Esophagus muscularis mucosa (tissue), 4 donors: ENCODE results near the gene POU3F1. TPM values are rescaled to one million over a fixed set of nuclear protein-coding genes. Genes with fewer than 3 reads are reported as not detected.

Experiments used
- DNase-seq: peaks from one replicate; pipeline ENCODE4 v3.0.0-alpha.2; 2017; ENCODE audit errors: extremely low spot score
- H3K27ac ChIP-seq, 4 donors: fragments of 200-600 bp; sonication (generic); replicated peaks in 1 of 4; 1 replicate in 3 of 4; 2 replicates in 1 of 4; pipeline ENCODE4 v1.5.1; 2016 to 2019; ENCODE audit warnings: mild to moderate bottlenecking in 1 of 4
- H3K27me3 ChIP-seq, 4 donors: fragments of 200-600 bp; sonication (generic); one replicate each; pipeline versions ENCODE4 v1.5.1 to v1.6.0; 2016 to 2019
- H3K36me3 ChIP-seq, 4 donors: fragments of 200-600 bp; sonication (generic); one replicate each; pipeline ENCODE4 v1.5.1; 2016 to 2019
- H3K4me1 ChIP-seq, 4 donors: fragments of 200-600 bp; sonication (generic); one replicate each; pipeline ENCODE4 v1.5.1; 2016 to 2019
- H3K4me3 ChIP-seq, 4 donors: fragments of 200-600 bp; sonication (generic); 1 replicate in 2 of 4; 2 replicates in 2 of 4; pipeline ENCODE4 v1.5.1; 2016 to 2019; ENCODE audit warnings: mild to moderate bottlenecking in 4 of 4, moderate library complexity in 1 of 4
- H3K9me3 ChIP-seq, 4 donors: fragments of 200-600 bp; sonication (generic); 1 replicate in 3 of 4; 2 replicates in 1 of 4; pipeline ENCODE4 v1.5.1; 2016 to 2019
- CTCF ChIP-seq, 3 experiments: fragments of 200-600 bp in 2 of 3; fragments of 450-650 bp in 1 of 3; sonication (generic) in 2 of 3; IDR thresholded peaks; one replicate each; pipeline ENCODE4 v1.5.1; 2017 to 2019; ENCODE audit warnings: antibody characterized with exemption in 3 of 3, mild to moderate bottlenecking in 2 of 3, moderate library complexity in 1 of 3
- EP300 ChIP-seq: sonication (generic); formaldehyde crosslinking; IDR thresholded peaks from one replicate; pipeline ENCODE4 v1.6.1; 2017; ENCODE audit warnings: antibody characterized with exemption
- POLR2A ChIP-seq: fragments of 450-650 bp; IDR thresholded peaks from one replicate; pipeline ENCODE4 v1.6.1; 2017; ENCODE audit warnings: antibody characterized with exemption, moderate library complexity, mild to moderate bottlenecking, low read depth
- POLR2AphosphoS5 ChIP-seq, 2 donors: sonication (generic); formaldehyde crosslinking; IDR thresholded peaks; one replicate each; pipeline ENCODE4 v1.6.1; 2017; ENCODE audit warnings: antibody characterized with exemption in 2 of 2
- WGBS: methylation state at CpG from one replicate; pipeline ENCODE4 v1.1.5; 2018; 5-methylcytosine and 5-hydroxymethylcytosine counted together
- intact Hi-C: fragments of 100-400 bp; cut with DNase I; formaldehyde crosslinking; loops from one replicate; pipeline ENCODE4 v1.15.1; 2023
- total RNA-seq, 4 donors: library from RNA; depleted of rRNA; stranded (reverse); fragments of >200 nt; gene quantifications; one replicate each; pipeline versions ENCODE4 v1.1.0 to v1.2.1, GENCODE V29; 2016

POU3F1 gene
- total RNA-seq, 4 donors from 2014 or later = 0.29 to 1.3 (median 0.33) TPM; not detected in 1

GRCh38 chr1:38092256-38092655 is 45.7 kb upstream of the POU3F1 start:
- intact Hi-C loops = no loop called here
- no peak for TF ChIP-seq CTCF (IDR thresholded peaks at IDR 0.05)
- DNase-seq = no peak
- Histone ChIP-seq H3K4me1 (no peaks in the 10 kb centered on the region), H3K27ac (no peak overlapping the region), H3K9me3 (no peaks in the 10 kb centered on the region), H3K36me3 (no peaks in the 10 kb centered on the region), H3K27me3 (peaks cover 0 to 76% (median 4%) of the 10 kb centered on the region in 4 donors), H3K4me3 (no peak overlapping the region)
- 25% methylated on average over 3 of the region's 4 CpGs for WGBS

- Histone ChIP-seq H3K36me3 (no peaks in the 10 kb centered on the region), H3K9me3 (no peaks in the 10 kb centered on the region), H3K4me1 (no peaks in the 10 kb centered on the region), H3K27me3 (peaks cover 0 to 85% (median 4%) of the 10 kb centered on the region in 4 donors), H3K4me3 (no peak overlapping the region), H3K27ac (no peak overlapping the region)
- TF ChIP-seq EP300 (no peak), POLR2A (no peak), POLR2AphosphoS5 (IDR thresholded peaks at IDR 0.05) (no peak), CTCF (IDR thresholded peaks at IDR 0.05) (no peak)
- WGBS = 83% methylated on average over 3 of the region's 3 CpGs
- intact Hi-C loops = no loop called here
- no peak for DNase-seq
Observed at GRCh38 chr1:38090796-38091195, 44.2 kb upstream of the POU3F1 start.

GRCh38 chr1:38089712-38090360 is 43.2 kb upstream of the POU3F1 start:
- no peak overlapping the region for H3K4me3 ChIP-seq
- TF ChIP-seq EP300 (no peak), CTCF (IDR thresholded peaks at IDR 0.05) (no peak), POLR2AphosphoS5 (IDR thresholded peaks at IDR 0.05) (no peak), POLR2A (no peak)
- intact Hi-C loops = no loop called here
- 89% methylated on average over 11 of the region's 11 CpGs for WGBS
- no peak for DNase-seq
- no peaks in the 10 kb centered on the region for H3K36me3 ChIP-seq
- H3K27me3 ChIP-seq = peaks cover 0 to 79% (median 4%) of the 10 kb centered on the region in 4 donors
- no peaks in the 10 kb centered on the region for H3K9me3 ChIP-seq
- no peaks in the 10 kb centered on the region for H3K4me1 ChIP-seq
- H3K27ac ChIP-seq = no peak overlapping the region

GRCh38 chr1:38088791-38089190 is 42.2 kb upstream of the POU3F1 start:
- intact Hi-C loops = no loop called here
- no peak overlapping the region for H3K4me3 ChIP-seq
- no peak overlapping the region for H3K27ac ChIP-seq
- 71% methylated on average over 6 of the region's 6 CpGs for WGBS
- TF ChIP-seq CTCF (IDR thresholded peaks at IDR 0.05) (no peak), EP300 (no peak), POLR2A (no peak), POLR2AphosphoS5 (IDR thresholded peaks at IDR 0.05) (no peak)
- H3K9me3 ChIP-seq = no peaks in the 10 kb centered on the region
- H3K36me3 ChIP-seq = no peaks in the 10 kb centered on the region
- peaks cover 0 to 74% (median 1%) of the 10 kb centered on the region in 4 donors for H3K27me3 ChIP-seq
- no peak for DNase-seq
- H3K4me1 ChIP-seq = no peaks in the 10 kb centered on the region

GRCh38 chr1:38088366-38088765 is 41.8 kb upstream of the POU3F1 start:
- no peak overlapping the region for H3K4me3 ChIP-seq
- H3K27ac ChIP-seq = no peak overlapping the region
- peaks cover 0 to 74% (median 0%) of the 10 kb centered on the region in 4 donors for H3K27me3 ChIP-seq
- no peaks in the 10 kb centered on the region for H3K36me3 ChIP-seq
- TF ChIP-seq POLR2AphosphoS5 (IDR thresholded peaks at IDR 0.05) (no peak), EP300 (no peak), CTCF (IDR thresholded peaks at IDR 0.05) (no peak), POLR2A (no peak)
- 66% methylated on average over 4 of the region's 6 CpGs for WGBS
- H3K4me1 ChIP-seq = no peaks in the 10 kb centered on the region
- DNase-seq = no peak
- intact Hi-C loops = no loop called here
- no peaks in the 10 kb centered on the region for H3K9me3 ChIP-seq
